Thyroid gland (tissue), 4 donors: ENCODE measurements around the gene C13orf46. TPM values are rescaled to one million over a fixed set of nuclear protein-coding genes. Genes with fewer than 3 reads are reported as not detected.
A peak's percentile ranks its signal among the peaks of the same experiment; 100 is the strongest.

ENCODE experiments used
- DNase-seq, 2 donors: peaks; one replicate each; pipeline ENCODE4 v3.0.0-alpha.2; 2019
- H3K27ac ChIP-seq, 3 donors: fragments of 200-600 bp; sonication (generic); 1 replicate in 2 of 3; 2 replicates in 1 of 3; pipeline ENCODE4 v1.5.1; 2016 to 2019; ENCODE audit warnings: mild to moderate bottlenecking in 1 of 3, moderate library complexity in 1 of 3
- H3K27me3 ChIP-seq: fragments of 200-600 bp; sonication (generic); one replicate; pipeline ENCODE4 v1.5.1; 2019
- H3K36me3 ChIP-seq, 2 donors: fragments of 200-600 bp; sonication (generic); one replicate each; pipeline ENCODE4 v1.5.1; 2016 to 2019
- H3K4me1 ChIP-seq, 2 donors: fragments of 200-600 bp; sonication (generic); one replicate each; pipeline ENCODE4 v1.5.1; 2017 to 2019
- H3K4me3 ChIP-seq, 3 donors: fragments of 200-600 bp; sonication (generic); replicated peaks in 1 of 3; 1 replicate in 2 of 3; 2 replicates in 1 of 3; pipeline ENCODE4 v1.5.1; 2016; ENCODE audit warnings: mild to moderate bottlenecking in 1 of 3
- H3K9me3 ChIP-seq: fragments of 200-600 bp; sonication (generic); one replicate; pipeline ENCODE4 v1.5.1; 2017
- POLR2A ChIP-seq, 2 donors: fragments of 450-650 bp; IDR thresholded peaks; one replicate each; pipeline ENCODE4 v1.6.1; 2017; ENCODE audit warnings: antibody characterized with exemption in 2 of 2, mild to moderate bottlenecking in 2 of 2, moderate library complexity in 1 of 2
- WGBS, 2 donors: methylation state at CpG; one replicate each; pipeline ENCODE4 v1.1.5; 2017; 5-methylcytosine and 5-hydroxymethylcytosine counted together
- intact Hi-C: fragments of 100-400 bp; cut with DNase I; formaldehyde crosslinking; loops from one replicate; pipeline ENCODE4 v1.15.1; 2023
- total RNA-seq, 4 donors: library from RNA; depleted of rRNA; stranded (reverse); fragments of >200 nt; gene quantifications; one replicate each; pipeline ENCODE4 v1.2.3, GENCODE V29; 2016
- TF ChIP-seq, protein P1 (sequence below), 6 experiments: fragments of 200-600 bp in 3 of 6; fragments of 450-650 bp in 3 of 6; sonication (generic) in 3 of 6; IDR thresholded peaks; one replicate each; pipeline ENCODE4 v1.5.1; 2016 to 2019; ENCODE audit warnings: antibody characterized with exemption in 6 of 6, mild to moderate bottlenecking in 2 of 6, inconsistent platforms in 1 of 6, moderate library complexity in 1 of 6

The C13orf46 gene
- total RNA-seq, 4 donors from 2014 or later: 0.67 to 9.4 (median 4.3) TPM

DNA sequence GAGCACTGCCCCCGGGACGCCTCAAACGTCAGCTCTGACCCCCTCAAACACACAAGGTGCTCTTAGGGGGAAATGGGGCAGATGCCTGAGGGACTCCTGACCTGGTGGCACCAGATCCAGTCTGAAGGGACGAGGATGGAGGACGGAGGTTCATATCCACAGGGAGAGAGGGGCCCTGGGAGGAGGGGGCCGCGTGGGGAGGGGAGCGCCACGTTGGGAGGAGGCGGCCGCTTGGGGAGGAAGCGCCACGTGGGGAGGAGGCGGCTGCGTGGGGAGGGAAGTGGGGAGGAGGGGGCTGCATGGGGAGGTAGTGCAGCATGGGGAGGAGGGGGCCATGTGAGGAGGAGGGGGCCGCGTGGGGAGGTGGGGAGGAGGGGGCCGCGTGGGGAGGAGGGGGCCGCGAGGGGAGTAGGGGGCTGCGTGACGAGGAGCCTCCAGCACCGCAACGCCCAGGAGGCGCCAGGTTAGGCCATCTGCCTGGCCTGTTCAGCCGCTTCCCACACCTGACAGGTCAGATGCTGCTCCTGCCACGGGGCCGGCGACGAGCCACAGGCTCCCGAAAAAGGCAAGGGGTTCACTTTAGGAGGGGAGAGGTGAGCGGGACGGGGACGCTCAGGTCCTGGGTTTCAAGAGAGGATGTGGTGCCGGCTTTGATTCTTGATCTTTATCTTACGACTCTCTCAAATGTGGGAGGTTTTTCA, 36.7 kb upstream of the C13orf46 start:
- WGBS, 2 donors: 91 to 92% methylated on average over 24 to 35 of the region's 37 CpGs
- no peaks in the 10 kb centered on the region for H3K9me3 ChIP-seq
- H3K36me3 ChIP-seq: peaks cover 9 to 12% of the 10 kb centered on the region in 2 donors
- peaks cover under 1 to 6% of the 10 kb centered on the region in 2 donors for H3K4me1 ChIP-seq
- no peaks in the 10 kb centered on the region for H3K27me3 ChIP-seq
- no peak overlapping the region for H3K4me3 ChIP-seq
- no peak overlapping the region for H3K27ac ChIP-seq
- intact Hi-C loops: no loop called here
- TF ChIP-seq POLR2A (IDR thresholded peaks at IDR 0.05): no peak
- TF ChIP-seq, protein P1, sequence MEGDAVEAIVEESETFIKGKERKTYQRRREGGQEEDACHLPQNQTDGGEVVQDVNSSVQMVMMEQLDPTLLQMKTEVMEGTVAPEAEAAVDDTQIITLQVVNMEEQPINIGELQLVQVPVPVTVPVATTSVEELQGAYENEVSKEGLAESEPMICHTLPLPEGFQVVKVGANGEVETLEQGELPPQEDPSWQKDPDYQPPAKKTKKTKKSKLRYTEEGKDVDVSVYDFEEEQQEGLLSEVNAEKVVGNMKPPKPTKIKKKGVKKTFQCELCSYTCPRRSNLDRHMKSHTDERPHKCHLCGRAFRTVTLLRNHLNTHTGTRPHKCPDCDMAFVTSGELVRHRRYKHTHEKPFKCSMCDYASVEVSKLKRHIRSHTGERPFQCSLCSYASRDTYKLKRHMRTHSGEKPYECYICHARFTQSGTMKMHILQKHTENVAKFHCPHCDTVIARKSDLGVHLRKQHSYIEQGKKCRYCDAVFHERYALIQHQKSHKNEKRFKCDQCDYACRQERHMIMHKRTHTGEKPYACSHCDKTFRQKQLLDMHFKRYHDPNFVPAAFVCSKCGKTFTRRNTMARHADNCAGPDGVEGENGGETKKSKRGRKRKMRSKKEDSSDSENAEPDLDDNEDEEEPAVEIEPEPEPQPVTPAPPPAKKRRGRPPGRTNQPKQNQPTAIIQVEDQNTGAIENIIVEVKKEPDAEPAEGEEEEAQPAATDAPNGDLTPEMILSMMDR (IDR thresholded peaks at IDR 0.05): no peak
- no peak for DNase-seq

DNA sequence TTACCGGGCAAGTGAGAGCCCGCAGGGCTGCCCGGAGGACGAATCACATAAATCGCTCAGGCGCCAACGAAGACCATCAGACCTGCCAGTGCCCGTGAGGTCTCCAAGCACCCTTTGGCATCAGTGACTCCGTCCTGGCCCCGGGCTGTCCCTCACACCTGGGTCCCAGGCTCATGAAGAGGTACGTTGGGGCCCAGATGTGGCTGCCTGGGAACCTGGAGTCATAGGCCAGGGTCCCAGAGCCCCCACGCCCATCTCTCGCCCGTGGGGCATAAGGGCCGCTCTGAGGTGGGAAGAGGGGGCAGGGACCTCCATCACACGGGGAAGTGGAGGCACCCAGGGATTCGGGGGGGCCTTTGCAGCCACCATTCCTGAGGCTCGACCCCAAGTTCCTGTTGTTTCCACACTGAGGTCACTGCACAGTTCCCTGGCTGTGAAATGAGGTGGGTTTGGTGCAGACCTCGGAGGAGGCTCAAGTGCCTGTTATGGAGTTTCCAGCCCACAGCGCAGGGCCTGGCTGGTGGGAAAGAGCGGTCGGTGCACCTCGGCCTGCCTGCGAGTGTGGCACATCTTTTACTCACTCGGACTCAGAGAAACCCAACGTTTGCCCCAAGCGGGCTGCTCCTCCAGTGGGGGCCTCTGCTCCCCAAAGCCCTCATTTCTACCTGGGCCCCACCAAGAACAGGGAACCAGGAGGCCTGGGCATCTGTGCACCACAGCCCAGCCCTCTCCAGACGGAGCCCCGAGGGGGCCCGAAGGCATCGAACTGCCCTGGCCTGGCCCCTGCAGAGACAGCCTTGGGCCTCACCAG, 35.9 kb upstream of the C13orf46 start:
- TF ChIP-seq POLR2A (IDR thresholded peaks at IDR 0.05): no peak
- TF ChIP-seq, protein P1 (IDR thresholded peaks at IDR 0.05): no peak
- H3K9me3 ChIP-seq: no peaks in the 10 kb centered on the region
- 90 to 95% methylated on average over 19 to 29 of the region's 31 CpGs for WGBS, 2 donors
- no peaks in the 10 kb centered on the region for H3K27me3 ChIP-seq
- H3K4me3 ChIP-seq: no peak overlapping the region
- H3K36me3 ChIP-seq: peaks cover 9 to 12% of the 10 kb centered on the region in 2 donors
- H3K27ac ChIP-seq: no peak overlapping the region
- intact Hi-C loops: no loop called here
- DNase-seq: no peak
- H3K4me1 ChIP-seq: no peaks in the 10 kb centered on the region

DNA sequence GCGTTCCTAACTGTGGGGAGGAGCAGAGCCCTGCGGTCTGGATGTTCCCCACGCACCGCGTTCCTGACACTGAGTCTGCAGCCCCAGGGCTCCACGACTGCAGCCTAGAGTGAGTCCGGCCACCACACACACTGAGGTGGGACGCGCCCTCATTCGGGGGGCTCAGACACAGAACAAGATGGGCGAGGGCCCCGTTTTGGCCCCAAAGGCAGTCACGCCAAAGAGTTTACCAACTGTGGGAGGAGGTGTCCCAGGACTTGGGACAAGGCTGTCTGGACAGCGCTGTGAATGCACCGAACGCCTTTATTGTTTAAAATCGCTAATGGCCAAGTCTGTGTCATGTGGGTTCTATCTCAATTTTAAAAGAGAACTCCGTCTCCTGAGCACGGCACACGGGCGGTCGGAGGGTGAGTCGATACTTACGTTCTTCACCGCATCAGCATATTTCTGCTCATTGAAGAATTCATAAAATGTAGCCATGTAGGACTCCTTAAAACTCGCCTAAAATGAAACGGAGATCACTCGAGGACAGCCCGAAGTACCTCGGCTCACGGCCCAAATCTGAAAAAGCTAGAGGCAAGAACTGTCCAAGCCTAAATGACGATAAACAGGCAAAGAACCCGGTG, 35.2 kb upstream of the C13orf46 start:
- TF ChIP-seq POLR2A (IDR thresholded peaks at IDR 0.05): no peak
- TF ChIP-seq, protein P1 (IDR thresholded peaks at IDR 0.05): no peak
- H3K36me3 ChIP-seq: peaks cover 9 to 12% of the 10 kb centered on the region in 2 donors
- H3K4me1 ChIP-seq: no peaks in the 10 kb centered on the region
- H3K4me3 ChIP-seq: no peak overlapping the region
- H3K9me3 ChIP-seq: no peaks in the 10 kb centered on the region
- DNase-seq: no peak
- intact Hi-C loops: no loop called here
- H3K27ac ChIP-seq: no peak overlapping the region
- WGBS, 2 donors: 88 to 92% methylated on average over 28 to 33 of the region's 33 CpGs
- no peaks in the 10 kb centered on the region for H3K27me3 ChIP-seq

DNA sequence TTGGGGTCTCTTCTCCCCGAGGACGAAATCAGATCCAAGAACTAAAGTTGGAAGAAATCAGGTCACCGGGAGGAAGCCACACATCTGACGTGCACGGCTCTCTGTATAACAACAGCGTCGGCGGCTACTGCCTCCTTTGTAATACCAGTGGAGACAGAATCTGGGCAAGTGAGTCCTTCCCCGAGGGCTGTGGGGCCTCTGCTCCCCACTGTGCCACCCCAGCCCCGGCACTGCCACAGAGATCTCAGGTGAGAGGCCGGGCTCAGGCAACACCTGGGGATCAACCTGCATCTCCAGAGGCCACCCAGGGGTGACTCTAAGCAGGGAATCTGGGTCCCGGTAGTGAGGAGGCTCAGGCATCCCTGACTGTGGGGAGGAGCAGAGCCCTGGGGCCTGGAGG, 33.7 kb upstream of the C13orf46 start:
- 90 to 93% methylated on average over 7 to 10 of the region's 12 CpGs for WGBS, 2 donors
- H3K27ac ChIP-seq: no peak overlapping the region
- H3K4me3 ChIP-seq: no peak overlapping the region
- H3K4me1 ChIP-seq: no peaks in the 10 kb centered on the region
- H3K27me3 ChIP-seq: no peaks in the 10 kb centered on the region
- no peaks in the 10 kb centered on the region for H3K9me3 ChIP-seq
- DNase-seq: peak in 1 of 2 donors; percentile 1
- H3K36me3 ChIP-seq: peaks cover 9 to 12% of the 10 kb centered on the region in 2 donors
- intact Hi-C loops: no loop called here
- TF ChIP-seq, protein P1 (IDR thresholded peaks at IDR 0.05): no peak
